H1 (cell line): ENCODE data around the gene ZNF599.

ENCODE experiments used
- E2F6 ChIP-seq: IDR thresholded peaks from 2 replicates; pipeline ENCODE4 v1.6.1; 2012; ENCODE audit warnings: inconsistent platforms
- NRF1 ChIP-seq: IDR thresholded peaks from 2 replicates; pipeline ENCODE4 v1.6.1; 2011; ENCODE audit warnings: mild to moderate bottlenecking, low read depth, low read length, improper control_type of control experiment
- POLR2A ChIP-seq, 2 experiments: IDR thresholded peaks; 1 replicate in 1 of 2; 2 replicates in 1 of 2; pipeline ENCODE4 v1.6.1; 2011; ENCODE audit warnings: low read depth in 2 of 2, low read length in 2 of 2, mild to moderate bottlenecking in 2 of 2; ENCODE audit errors: control extremely low read depth in 1 of 2

GRCh38 chr19:34794066-34794960 is 21.3 kb upstream of the ZNF599 start:
- TF ChIP-seq E2F6 = no peak
- TF ChIP-seq NRF1 = no peak
- no peak for TF ChIP-seq POLR2A (IDR thresholded peaks at IDR 0.05; ENCODE audit: control extremely low read depth in 1 of 2, low read depth in 2 of 2, low read length in 2 of 2)
